Endothelial cell of umbilical vein (primary cell): ENCODE data around the gene TBC1D8. TPM values are rescaled to one million over a fixed set of nuclear protein-coding genes. Genes with fewer than 3 reads are reported as not detected.

Experiments used
- BruUV-seq: library from RNA; stranded (reverse); fragments of 400-500 nt; replicated peaks from 2 replicates; lab custom pipeline; 2021; lab: Mats Ljungman, UMichigan
- CTCF ChIA-PET: fragments of 300-600, 350-600 bp; sonication (Branson Sonifier 250); formaldehyde crosslinking; loops from one replicate; lab custom pipeline; 2021; ENCODE audit warnings: antibody characterized with exemption, inconsistent platforms; lab: Charles Lee
- POLR2A ChIA-PET: fragments of 300-600, 350-600 bp; sonication (Branson Sonifier 250); formaldehyde crosslinking; loops from one replicate; lab custom pipeline; 2021; ENCODE audit warnings: antibody characterized with exemption, inconsistent platforms; lab: Charles Lee
- DNase-seq: peaks from one replicate; pipeline ENCODE4 v3.0.0-alpha.2; 2011; ENCODE audit warnings: low read depth, low spot score
- FAIRE-seq: peaks from 2 replicates; lab custom pipeline; 2011; peaks lifted over from hg19 to GRCh38; lab: Jason Lieb, UNC
- H2AFZ ChIP-seq: 2 replicates; pipeline ENCODE4 v1.6.0; 2012; ENCODE audit warnings: low read depth, low read length, control low read depth, inconsistent platforms
- H3K27ac ChIP-seq: 2 replicates; pipeline ENCODE4 v1.5.1; 2011; ENCODE audit warnings: low read depth, mild to moderate bottlenecking, control low read depth, low read length, moderate library complexity; ENCODE audit not compliant: insufficient read depth
- H3K27me3 ChIP-seq, 2 experiments: 2 replicates each; pipeline versions ENCODE4 v1.6.0 to v1.6.1; 2011; ENCODE audit warnings: low read length in 2 of 2, mixed read lengths in 1 of 2; ENCODE audit not compliant: control insufficient read depth in 2 of 2, insufficient read depth in 2 of 2
- H3K36me3 ChIP-seq, 2 experiments: 2 replicates in 1 of 2; 3 replicates in 1 of 2; pipeline ENCODE4 v1.5.1; 2011; ENCODE audit warnings: low read length in 2 of 2, mild to moderate bottlenecking in 1 of 2, moderate library complexity in 1 of 2; ENCODE audit not compliant: control insufficient read depth in 2 of 2, insufficient read depth in 2 of 2; ENCODE audit errors: extremely low read depth in 1 of 2
- H3K4me1 ChIP-seq: 3 replicates; pipeline ENCODE4 v1.5.1; 2011; ENCODE audit warnings: mild to moderate bottlenecking, low read length; ENCODE audit not compliant: control insufficient read depth, insufficient read depth; ENCODE audit errors: extremely low read depth
- H3K4me2 ChIP-seq: 2 replicates; pipeline ENCODE4 v1.6.1; 2011; ENCODE audit warnings: low read length, control low read depth, mixed read lengths; ENCODE audit not compliant: insufficient read depth
- H3K4me3 ChIP-seq, 3 experiments: fragments of 200-600 bp in 1 of 3; sonication (generic), shearing (Covaris generic) in 1 of 3; replicated peaks in 1 of 3; 2 replicates each; pipeline ENCODE4 v1.5.1; 2011 to 2016; ENCODE audit warnings: control low read depth in 3 of 3, low read length in 3 of 3, mild to moderate bottlenecking in 2 of 3, inconsistent platforms in 1 of 3, low read depth in 1 of 3, moderate library complexity in 1 of 3; ENCODE audit not compliant: insufficient read depth in 1 of 3
- H3K79me2 ChIP-seq: 2 replicates; pipeline ENCODE4 v1.6.0; 2012; ENCODE audit warnings: low read length, inconsistent platforms; ENCODE audit not compliant: control insufficient read depth, insufficient read depth
- H3K9ac ChIP-seq: replicated peaks from 2 replicates; pipeline ENCODE3; 2011; ENCODE audit warnings: low read length, control low read depth; ENCODE audit not compliant: insufficient read depth; ENCODE audit errors: extremely low read depth
- H3K9me1 ChIP-seq: replicated peaks from 3 replicates; pipeline ENCODE4 v1.6.0; 2011; ENCODE audit warnings: mild to moderate bottlenecking, low read length; ENCODE audit not compliant: control insufficient read depth, insufficient read depth; ENCODE audit errors: extremely low read depth
- H3K9me3 ChIP-seq: replicated peaks from 2 replicates; pipeline ENCODE4 v1.5.1; 2012; ENCODE audit warnings: low read length, inconsistent platforms; ENCODE audit not compliant: control insufficient read depth, insufficient read depth
- H4K20me1 ChIP-seq: replicated peaks from 2 replicates; pipeline ENCODE3; 2011; ENCODE audit warnings: mild to moderate bottlenecking, low read length; ENCODE audit not compliant: control insufficient read depth, insufficient read depth; ENCODE audit errors: extremely low read depth
- CTCF ChIP-seq, 2 donors: IDR thresholded peaks; 1 replicate in 1 of 2; 2 replicates in 1 of 2; pipeline ENCODE4 v1.5.1; 2011; ENCODE audit warnings: low read length in 2 of 2, mild to moderate bottlenecking in 2 of 2, moderate library complexity in 2 of 2, control low read depth in 1 of 2, inconsistent platforms in 1 of 2, low read depth in 1 of 2; ENCODE audit not compliant: insufficient read depth in 1 of 2; ENCODE audit errors: extremely low read depth in 1 of 2
- EZH2 ChIP-seq: IDR thresholded peaks from 2 replicates; pipeline ENCODE4 v1.6.1; 2012; ENCODE audit warnings: borderline replicate concordance, low read depth, mild to moderate bottlenecking, moderate library complexity, low read length, inconsistent platforms; ENCODE audit not compliant: severe bottlenecking
- FOS ChIP-seq: IDR thresholded peaks from 2 replicates; pipeline ENCODE4 v1.6.1; 2011; ENCODE audit warnings: mild to moderate bottlenecking, low read length, moderate library complexity, borderline replicate concordance; ENCODE audit not compliant: insufficient read depth
- GATA2 ChIP-seq: IDR thresholded peaks from 2 replicates; pipeline ENCODE4 v1.7.0; 2011; ENCODE audit warnings: low read depth, mild to moderate bottlenecking, moderate library complexity, mixed read lengths, low read length; ENCODE audit not compliant: insufficient read length, insufficient read depth
- JUN ChIP-seq: IDR thresholded peaks from 2 replicates; pipeline ENCODE4 v1.6.1; 2011; ENCODE audit warnings: borderline replicate concordance, low read depth; ENCODE audit not compliant: insufficient read length, insufficient read depth
- MAX ChIP-seq: IDR thresholded peaks from 2 replicates; pipeline ENCODE4 v1.6.1; 2011; ENCODE audit not compliant: insufficient read depth, insufficient read length
- MYC ChIP-seq: IDR thresholded peaks from one replicate; pipeline ENCODE4 v1.6.1; 2011; ENCODE audit warnings: mild to moderate bottlenecking, low read depth, low read length
- POLR2A ChIP-seq: IDR thresholded peaks from 2 replicates; pipeline ENCODE4 v1.6.1; 2012; ENCODE audit warnings: low read depth, mild to moderate bottlenecking, control low read depth, low read length
- POLR2AphosphoS5 ChIP-seq: IDR thresholded peaks from 2 replicates; pipeline ENCODE4 v1.6.1; 2012; ENCODE audit warnings: low read depth, mild to moderate bottlenecking, control low read depth, low read length, moderate library complexity; ENCODE audit not compliant: insufficient read depth
- dilution Hi-C: fragments of 300-500 bp; cut with MboI; formaldehyde crosslinking; loops from one replicate; pipeline ENCODE4 v1.15.0; 2019; ENCODE audit warnings: low sequenced_read_pairs; ENCODE audit not compliant: extremely low pct_ligation_motif_present
- intact Hi-C: fragments of 100-400 bp; cut with micrococcal nuclease; formaldehyde crosslinking; loops from one replicate; pipeline ENCODE4 v1.10.0; 2022
- polyA plus RNA-seq, 4 experiments: library from polyadenylated mRNA; depleted of rRNA in 3 of 4; stranded (reverse) in 3 of 4; unstranded in 1 of 4; fragments of >200 nt; gene quantifications; 2 replicates each; pipeline versions ENCODE4 v1.2.1 to v1.2.3, GENCODE V29; 2011 to 2012; ENCODE audit warnings: missing spikeins in 1 of 4
- total RNA-seq: library from RNA; stranded (reverse); gene quantifications from 2 replicates; pipeline ENCODE4 v1.2.3, GENCODE V29; 2021

The TBC1D8 gene
- total and polyA plus RNA-seq, 2 donors (not counting 3 experiments of a cell fraction or from before 2014, with no cell fraction given), result 28.5 to 32.1 TPM

GRCh38 chr2:101157272-101157671 lies 6.1 kb upstream of the TBC1D8 start:
- H3K9me1 ChIP-seq, result no peaks in the 10 kb centered on the region
- DNase-seq, result no peak
- dilution Hi-C loops (no loop called here), intact Hi-C loops (no loop called here)
- H3K27ac ChIP-seq, result no peak overlapping the region
- TF ChIP-seq FOS, result no peak
- no peaks in the 10 kb centered on the region for H3K36me3 ChIP-seq
- no peak overlapping the region for H3K4me2 ChIP-seq
- no peaks in the 10 kb centered on the region for H4K20me1 ChIP-seq
- no peaks in the 10 kb centered on the region for H3K79me2 ChIP-seq
- H2AFZ ChIP-seq, result no peak overlapping the region
- ChIA-PET POLR2A (no interaction called here), CTCF (no interaction called here)
- no peaks in the 10 kb centered on the region for H3K27me3 ChIP-seq
- FAIRE-seq, result no peak
- H3K4me1 ChIP-seq, result peaks cover 8% of the 10 kb centered on the region
- BruUV-seq, result no TSS peak
- H3K4me3 ChIP-seq, result no peak overlapping the region
- no peaks in the 10 kb centered on the region for H3K9me3 ChIP-seq
- no peak overlapping the region for H3K9ac ChIP-seq

- Histone ChIP-seq H3K79me2 (peaks cover 22% of the 10 kb centered on the region), H3K36me3 (no peaks in the 10 kb centered on the region), H4K20me1 (no peaks in the 10 kb centered on the region), H3K4me2 (no peak overlapping the region), H3K27ac (no peak overlapping the region), H3K9ac (no peak overlapping the region), H3K27me3 (no peaks in the 10 kb centered on the region), H3K9me1 (no peaks in the 10 kb centered on the region), H3K4me3 (no peak overlapping the region), H3K9me3 (no peaks in the 10 kb centered on the region), H2AFZ (no peak overlapping the region), H3K4me1 (peaks cover 29% of the 10 kb centered on the region)
- FAIRE-seq (no peak), DNase-seq (no peak)
- dilution Hi-C loops (no loop called here), intact Hi-C loops (loop anchor here (2.0 kb wide), 1 partner anchor 51 kb away; no protein-coding TSS in a partner anchor)
- TF ChIP-seq POLR2AphosphoS5 (no peak), MAX (no peak), EZH2 (no peak), JUN (no peak), GATA2 (no peak), FOS (no peak), MYC (no peak), POLR2A (no peak), CTCF (IDR thresholded peaks at IDR 0.05; ENCODE audit: extremely low read depth in 1 of 2, insufficient read depth in 1 of 2, low read depth in 1 of 2, low read length in 2 of 2) (no peak)
- CTCF ChIA-PET, result interaction anchor here (0.9 to 8.4 kb wide), 9 partner anchors 9 to 547 kb away, joined by 3 to 210 read pairs (median 8); no protein-coding TSS in a partner anchor
- POLR2A ChIA-PET, result no interaction called here
- BruUV-seq, result no TSS peak
These were observed 2.6 kb upstream of the TBC1D8 start for GRCh38 chr2:101153787-101154186.
